GM12878 (cell line): ENCODE measurements around the gene MN1. TPM values are rescaled to one million over a fixed set of nuclear protein-coding genes. Genes with fewer than 3 reads are reported as not detected.

Source experiments
- ATAC-seq: fragments of 200-7000 bp; cut with Tn5 transposase; 3 replicates; pipeline ENCODE4 v1.9.1; 2020; ENCODE audit warnings: mild to moderate bottlenecking, moderate library complexity
- BruUV-seq: library from RNA; stranded (reverse); fragments of 400-500 nt; replicated peaks from 2 replicates; lab custom pipeline; 2021; lab: Mats Ljungman, UMichigan
- CTCF ChIA-PET: fragments of 300-600 bp; sonication (Branson Sonifier 250); formaldehyde crosslinking; extraction: SDS; loops from one replicate; lab custom pipeline; 2021; ENCODE audit warnings: inconsistent platforms; lab: Yijun Ruan, JAX
- POLR2A ChIA-PET: fragments of 350-600 bp; formaldehyde crosslinking; extraction: SDS; loops from one replicate; lab custom pipeline; 2021; ENCODE audit warnings: inconsistent platforms; lab: Charles Lee
- RAD21 ChIA-PET: fragments of 300-600 bp; sonication (Branson Sonifier 250); formaldehyde crosslinking; loops from one replicate; lab custom pipeline; 2023; ENCODE audit warnings: antibody characterized with exemption; ENCODE audit not compliant: unreplicated experiment; lab: Charles Lee
- SMC1A ChIA-PET: fragments of 300-600 bp; sonication (Branson Sonifier 250); formaldehyde crosslinking; loops from one replicate; lab custom pipeline; 2023; ENCODE audit not compliant: unreplicated experiment, uncharacterized antibody; lab: Charles Lee
- DNase-seq: peaks from one replicate; pipeline ENCODE4 v3.0.0-alpha.2; 2011; ENCODE audit warnings: low read depth, low spot score
- FAIRE-seq: peaks from 3 replicates; lab custom pipeline; 2011; peaks lifted over from hg19 to GRCh38; lab: Jason Lieb, UNC
- H2AFZ ChIP-seq: 2 replicates; pipeline ENCODE4 v1.6.0; 2011; ENCODE audit warnings: low read depth, low read length, control low read depth; ENCODE audit not compliant: control insufficient read depth
- H3K27ac ChIP-seq: 2 replicates; pipeline ENCODE4 v1.5.1; 2011; ENCODE audit warnings: control low read depth; ENCODE audit not compliant: control insufficient read depth, insufficient read depth
- H3K27me3 ChIP-seq, 2 experiments: replicated peaks in 1 of 2; 2 replicates each; pipeline versions ENCODE4 v1.6.0 to v1.6.1; 2011; ENCODE audit warnings: low read length in 1 of 2; ENCODE audit not compliant: control insufficient read depth in 2 of 2, insufficient read depth in 2 of 2
- H3K36me3 ChIP-seq, 2 experiments: 2 replicates each; pipeline ENCODE4 v1.5.1; 2011; ENCODE audit warnings: low read length in 1 of 2; ENCODE audit not compliant: control insufficient read depth in 2 of 2, insufficient read depth in 2 of 2
- H3K4me1 ChIP-seq: 2 replicates; pipeline ENCODE4 v1.6.1; 2011; ENCODE audit warnings: mild to moderate bottlenecking, low read length, moderate library complexity, mixed read lengths; ENCODE audit not compliant: control insufficient read depth, insufficient read depth
- H3K4me2 ChIP-seq: 2 replicates; pipeline ENCODE4 v1.6.0; 2011; ENCODE audit warnings: control low read depth; ENCODE audit not compliant: control insufficient read depth, insufficient read depth
- H3K4me3 ChIP-seq: fragments of 200-600 bp; sonication (generic); 2 replicates; pipeline ENCODE4 v1.5.1; 2016
- H3K79me2 ChIP-seq: 2 replicates; pipeline ENCODE4 v1.6.0; 2011; ENCODE audit warnings: low read length; ENCODE audit not compliant: control insufficient read depth, insufficient read depth
- H3K9ac ChIP-seq: 2 replicates; pipeline ENCODE4 v1.8.0; 2011; ENCODE audit warnings: low read length, control low read depth, mixed read lengths; ENCODE audit not compliant: control insufficient read depth, insufficient read depth
- H3K9me3 ChIP-seq: replicated peaks from 3 replicates; pipeline ENCODE4 v1.5.1; 2011; ENCODE audit warnings: mild to moderate bottlenecking, low read length; ENCODE audit not compliant: control insufficient read depth, insufficient read depth
- H4K20me1 ChIP-seq: 2 replicates; pipeline ENCODE4 v1.6.0; 2011; ENCODE audit not compliant: control insufficient read depth, insufficient read depth
- JUNB ChIP-seq: IDR thresholded peaks from 2 replicates; pipeline ENCODE4 v1.6.1; 2016; ENCODE audit warnings: antibody characterized with exemption, mild to moderate bottlenecking
- KAT2A ChIP-seq: conservative IDR thresholded peaks from 2 replicates; pipeline ENCODE4 v1.6.1; 2011; ENCODE audit warnings: low read depth, low read length; ENCODE audit not compliant: control insufficient read depth
- KDM1A ChIP-seq: fragments of 200-600 bp; sonication (generic); IDR thresholded peaks from 2 replicates; pipeline ENCODE4 v1.6.1; 2016; ENCODE audit warnings: borderline replicate concordance
- MLLT1 ChIP-seq: fragments of 450-650 bp; IDR thresholded peaks from 2 replicates; pipeline ENCODE4 v1.6.1; 2016; ENCODE audit warnings: mild to moderate bottlenecking
- MXI1 ChIP-seq: fragments of 150-350 bp; IDR thresholded peaks from 2 replicates; pipeline ENCODE4 v1.6.1; 2011; ENCODE audit warnings: low read depth, mild to moderate bottlenecking, inconsistent platforms, low read length, improper control_type of control experiment
- NR2C2 ChIP-seq: IDR thresholded peaks from 2 replicates; pipeline ENCODE4 v1.6.1; 2011; ENCODE audit warnings: borderline replicate concordance, low read depth; ENCODE audit not compliant: control insufficient read depth, insufficient read length
- SMARCA5 ChIP-seq: fragments of 450-650 bp; IDR thresholded peaks from 2 replicates; pipeline ENCODE4 v1.6.1; 2017; ENCODE audit warnings: mild to moderate bottlenecking
- ZNF217 ChIP-seq: fragments of 450-650 bp; IDR thresholded peaks from 2 replicates; pipeline ENCODE4 v1.6.1; 2017; ENCODE audit warnings: antibody characterized with exemption, mild to moderate bottlenecking
- ZNF274 ChIP-seq: IDR thresholded peaks from one replicate; pipeline ENCODE4 v1.8.0; 2011; ENCODE audit not compliant: insufficient read length, insufficient read depth
- ZZZ3 ChIP-seq: IDR thresholded peaks from 2 replicates; pipeline ENCODE4 v1.6.1; 2011; ENCODE audit warnings: low read depth; ENCODE audit not compliant: control insufficient read depth, insufficient read length
- WGBS: methylation state at CpG from one replicate; pipeline ENCODE4 v1.1.6; 2016; ENCODE audit warnings: low lambda C conversion rate; ENCODE audit not compliant: insufficient replicate concordance, insufficient coverage; ENCODE audit errors: missing lambda C conversion rate; 5-methylcytosine and 5-hydroxymethylcytosine counted together
- in situ Hi-C: fragments of 300-500 bp; cut with MboI; formaldehyde crosslinking; loops from 9 replicates; pipeline ENCODE4 v1.14.3; 2018; ENCODE audit warnings: mixed read lengths
- intact Hi-C: fragments of 100-400 bp; cut with micrococcal nuclease; formaldehyde crosslinking; loops from one replicate; pipeline ENCODE4 v1.14.2; 2022; ENCODE audit not compliant: unreplicated experiment
- polyA plus RNA-seq, 11 experiments: library from polyadenylated mRNA; depleted of rRNA in 4 of 11; unstranded in 6 of 11; stranded (reverse) in 5 of 11; fragments of >200 nt; fragmentation: Nextera tagmentation in 4 of 11; fragmentation: Illumina TruSeq in 1 of 11; extraction: Ambion mirVana in 4 of 11; extraction: Trizol in 1 of 11; gene quantifications; 1 replicate in 1 of 11; 2 replicates in 10 of 11; pipeline versions ENCODE4 v1.2.1 to v1.2.3, GENCODE V29; 2011 to 2016; ENCODE audit warnings: inconsistent platforms in 2 of 11, missing spikeins in 2 of 11, low read depth in 1 of 11
- total RNA-seq, 4 experiments: library from RNA; depleted of rRNA in 3 of 4; stranded (reverse); fragments of >200 nt in 3 of 4; fragmentation: Illumina TruSeq in 1 of 4; extraction: Trizol in 1 of 4; gene quantifications; 2 replicates each; pipeline versions ENCODE4 v1.2.1 to v1.2.3, GENCODE V29; 2013 to 2021
- TF ChIP-seq, protein P1 (sequence below): fragments of 450-650 bp; IDR thresholded peaks from 2 replicates; pipeline ENCODE4 v1.6.1; 2016; ENCODE audit warnings: mild to moderate bottlenecking
- TF ChIP-seq, protein P2 (sequence below): fragments of 450-650 bp; IDR thresholded peaks from 2 replicates; pipeline ENCODE4 v1.6.1; 2016; ENCODE audit warnings: mild to moderate bottlenecking, moderate library complexity, borderline replicate concordance
- TF ChIP-seq, protein P3 (sequence below): IDR thresholded peaks from 2 replicates; pipeline ENCODE4 v1.6.1; 2011; ENCODE audit warnings: low read depth, mild to moderate bottlenecking, low read length, moderate library complexity, borderline replicate concordance; ENCODE audit errors: extremely low read depth

The MN1 gene
- total and polyA plus RNA-seq, 10 of the 15 experiments (the other 5 are each of a cell fraction or from before 2014, with no cell fraction given) = under 0.01 to 0.24 (median 0.03) TPM; not detected in 3

GRCh38 chr22:27699383-27700019 is 102.1 kb downstream of the MN1 start:
- RAD21 ChIA-PET = no interaction called here
- SMC1A ChIA-PET = no interaction called here
- H3K36me3 ChIP-seq = no peaks in the 10 kb centered on the region
- ATAC-seq = no peak
- POLR2A ChIA-PET = no interaction called here
- DNase-seq = no peak
- no peaks in the 10 kb centered on the region for H3K4me1 ChIP-seq
- H2AFZ ChIP-seq = no peak overlapping the region
- H3K9me3 ChIP-seq = no peaks in the 10 kb centered on the region; the same call in 2 of the 3 replicates
- no peak overlapping the region for H3K4me2 ChIP-seq
- H4K20me1 ChIP-seq = no peaks in the 10 kb centered on the region
- CTCF ChIA-PET = no interaction called here
- FAIRE-seq = no peak
- BruUV-seq = no TSS peak
- H3K27me3 ChIP-seq = no peaks in the 10 kb centered on the region
- WGBS = 13% methylated on average over 10 of the region's 10 CpGs
- no peak overlapping the region for H3K27ac ChIP-seq
- H3K79me2 ChIP-seq = no peaks in the 10 kb centered on the region
- H3K9ac ChIP-seq = no peak overlapping the region
- in situ Hi-C loops = no loop called here
- intact Hi-C loops = no loop called here
- no peak overlapping the region for H3K4me3 ChIP-seq
- TF ChIP-seq SMARCA5 (no peak), NR2C2 (no peak), KDM1A (no peak), ZZZ3 (no peak), ZNF274 (no peak), MLLT1 (no peak), KAT2A (no peak), JUNB (no peak), MXI1 (no peak), ZNF217 (no peak)
- TF ChIP-seq, protein P1, sequence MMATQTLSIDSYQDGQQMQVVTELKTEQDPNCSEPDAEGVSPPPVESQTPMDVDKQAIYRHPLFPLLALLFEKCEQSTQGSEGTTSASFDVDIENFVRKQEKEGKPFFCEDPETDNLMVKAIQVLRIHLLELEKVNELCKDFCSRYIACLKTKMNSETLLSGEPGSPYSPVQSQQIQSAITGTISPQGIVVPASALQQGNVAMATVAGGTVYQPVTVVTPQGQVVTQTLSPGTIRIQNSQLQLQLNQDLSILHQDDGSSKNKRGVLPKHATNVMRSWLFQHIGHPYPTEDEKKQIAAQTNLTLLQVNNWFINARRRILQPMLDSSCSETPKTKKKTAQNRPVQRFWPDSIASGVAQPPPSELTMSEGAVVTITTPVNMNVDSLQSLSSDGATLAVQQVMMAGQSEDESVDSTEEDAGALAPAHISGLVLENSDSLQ = no peak
- TF ChIP-seq, protein P2, sequence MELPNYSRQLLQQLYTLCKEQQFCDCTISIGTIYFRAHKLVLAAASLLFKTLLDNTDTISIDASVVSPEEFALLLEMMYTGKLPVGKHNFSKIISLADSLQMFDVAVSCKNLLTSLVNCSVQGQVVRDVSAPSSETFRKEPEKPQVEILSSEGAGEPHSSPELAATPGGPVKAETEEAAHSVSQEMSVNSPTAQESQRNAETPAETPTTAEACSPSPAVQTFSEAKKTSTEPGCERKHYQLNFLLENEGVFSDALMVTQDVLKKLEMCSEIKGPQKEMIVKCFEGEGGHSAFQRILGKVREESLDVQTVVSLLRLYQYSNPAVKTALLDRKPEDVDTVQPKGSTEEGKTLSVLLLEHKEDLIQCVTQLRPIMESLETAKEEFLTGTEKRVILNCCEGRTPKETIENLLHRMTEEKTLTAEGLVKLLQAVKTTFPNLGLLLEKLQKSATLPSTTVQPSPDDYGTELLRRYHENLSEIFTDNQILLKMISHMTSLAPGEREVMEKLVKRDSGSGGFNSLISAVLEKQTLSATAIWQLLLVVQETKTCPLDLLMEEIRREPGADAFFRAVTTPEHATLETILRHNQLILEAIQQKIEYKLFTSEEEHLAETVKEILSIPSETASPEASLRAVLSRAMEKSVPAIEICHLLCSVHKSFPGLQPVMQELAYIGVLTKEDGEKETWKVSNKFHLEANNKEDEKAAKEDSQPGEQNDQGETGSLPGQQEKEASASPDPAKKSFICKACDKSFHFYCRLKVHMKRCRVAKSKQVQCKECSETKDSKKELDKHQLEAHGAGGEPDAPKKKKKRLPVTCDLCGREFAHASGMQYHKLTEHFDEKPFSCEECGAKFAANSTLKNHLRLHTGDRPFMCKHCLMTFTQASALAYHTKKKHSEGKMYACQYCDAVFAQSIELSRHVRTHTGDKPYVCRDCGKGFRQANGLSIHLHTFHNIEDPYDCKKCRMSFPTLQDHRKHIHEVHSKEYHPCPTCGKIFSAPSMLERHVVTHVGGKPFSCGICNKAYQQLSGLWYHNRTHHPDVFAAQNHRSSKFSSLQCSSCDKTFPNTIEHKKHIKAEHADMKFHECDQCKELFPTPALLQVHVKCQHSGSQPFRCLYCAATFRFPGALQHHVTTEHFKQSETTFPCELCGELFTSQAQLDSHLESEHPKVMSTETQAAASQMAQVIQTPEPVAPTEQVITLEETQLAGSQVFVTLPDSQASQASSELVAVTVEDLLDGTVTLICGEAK = no peak
- TF ChIP-seq, protein P3, sequence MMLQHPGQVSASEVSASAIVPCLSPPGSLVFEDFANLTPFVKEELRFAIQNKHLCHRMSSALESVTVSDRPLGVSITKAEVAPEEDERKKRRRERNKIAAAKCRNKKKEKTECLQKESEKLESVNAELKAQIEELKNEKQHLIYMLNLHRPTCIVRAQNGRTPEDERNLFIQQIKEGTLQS = no peak
